ENCODE measurements around the gene PRKG1. TPM values are rescaled to one million over a fixed set of nuclear protein-coding genes. Genes with fewer than 3 reads are reported as not detected.

The PRKG1 gene
- total RNA-seq, 1 experiment from 2014 or later: 16.5 TPM

DNA sequence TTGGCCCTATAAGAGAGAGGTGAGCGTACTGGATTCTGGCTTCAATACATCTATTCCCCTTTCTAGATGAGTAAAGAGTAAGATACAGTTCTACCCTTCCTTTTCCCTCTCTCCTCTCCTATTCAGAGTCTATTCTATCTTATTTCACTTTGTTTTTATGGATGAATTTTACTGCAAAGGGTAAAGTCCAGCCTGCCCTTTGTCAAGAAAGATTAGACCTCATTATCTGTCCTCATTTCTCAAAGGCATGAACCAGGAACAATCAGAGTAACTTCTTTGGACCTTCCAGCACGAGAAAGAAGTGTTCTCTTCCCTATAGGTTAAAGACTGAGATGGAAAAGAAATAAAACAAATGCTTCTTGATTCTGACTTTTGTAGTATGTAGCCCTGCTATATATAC lies 239.0 kb downstream of the PRKG1 start:
- H3K9me3 Mint-ChIP-seq: no peaks in the 10 kb centered on the region
- ChIA-PET POLR2A (no interaction called here), CTCF (no interaction called here)
- no peaks in the 10 kb centered on the region for H3K36me3 Mint-ChIP-seq
- H3K27ac Mint-ChIP-seq: no peak overlapping the region
- ATAC-seq (no peak), DNase-seq (ENCODE audit: low spot score) (no peak)
- H3K27me3 Mint-ChIP-seq (ENCODE audit: low read depth): no peaks in the 10 kb centered on the region
- TF ChIP-seq ATF6 (CRISPR knock-in tag; IDR thresholded peaks at IDR 0.05): no peak
- no peak for TF ChIP-seq ERG (CRISPR knock-in tag; IDR thresholded peaks at IDR 0.05)
- no peak for TF ChIP-seq RELA (CRISPR knock-in tag; IDR thresholded peaks at IDR 0.05; ENCODE audit: borderline replicate concordance)
- TF ChIP-seq JUN (CRISPR knock-in tag; IDR thresholded peaks at IDR 0.05): no peak
- TF ChIP-seq, protein P1, sequence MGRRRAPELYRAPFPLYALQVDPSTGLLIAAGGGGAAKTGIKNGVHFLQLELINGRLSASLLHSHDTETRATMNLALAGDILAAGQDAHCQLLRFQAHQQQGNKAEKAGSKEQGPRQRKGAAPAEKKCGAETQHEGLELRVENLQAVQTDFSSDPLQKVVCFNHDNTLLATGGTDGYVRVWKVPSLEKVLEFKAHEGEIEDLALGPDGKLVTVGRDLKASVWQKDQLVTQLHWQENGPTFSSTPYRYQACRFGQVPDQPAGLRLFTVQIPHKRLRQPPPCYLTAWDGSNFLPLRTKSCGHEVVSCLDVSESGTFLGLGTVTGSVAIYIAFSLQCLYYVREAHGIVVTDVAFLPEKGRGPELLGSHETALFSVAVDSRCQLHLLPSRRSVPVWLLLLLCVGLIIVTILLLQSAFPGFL (CRISPR knock-in tag; IDR thresholded peaks at IDR 0.05; ENCODE audit: borderline replicate concordance): no peak
- TF ChIP-seq, protein P2, sequence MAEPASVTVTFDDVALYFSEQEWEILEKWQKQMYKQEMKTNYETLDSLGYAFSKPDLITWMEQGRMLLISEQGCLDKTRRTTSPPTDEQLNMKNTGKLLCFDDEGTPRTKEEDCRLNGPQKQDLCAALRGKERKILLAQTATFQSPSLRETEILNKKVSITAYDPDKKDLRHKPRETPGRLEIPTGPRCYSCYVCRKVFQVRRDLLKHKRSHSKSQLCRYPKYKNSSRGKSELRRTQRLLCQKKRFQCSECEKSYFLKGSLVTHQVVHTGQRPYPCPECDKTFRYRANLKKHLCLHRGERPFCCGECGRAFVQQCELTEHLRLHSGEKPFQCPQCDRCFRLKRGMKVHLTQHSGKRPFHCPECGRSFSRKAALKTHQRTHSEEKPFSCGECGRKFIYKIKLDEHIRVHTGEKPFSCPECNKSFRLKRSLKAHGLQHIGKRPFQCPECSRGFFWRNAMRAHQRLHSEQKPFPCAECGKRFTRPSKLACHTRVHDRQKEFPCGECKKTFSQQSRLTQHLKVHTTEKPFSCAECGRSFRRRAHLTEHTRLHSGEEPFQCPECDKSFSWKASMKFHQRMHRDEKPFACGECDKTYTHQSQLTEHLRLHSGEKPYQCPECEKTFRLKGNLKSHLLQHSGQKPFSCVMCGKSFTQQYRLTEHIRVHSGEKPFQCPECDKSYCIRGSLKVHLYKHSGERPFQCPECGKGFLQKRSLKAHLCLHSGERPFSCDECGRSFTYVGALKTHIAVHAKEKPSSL (CRISPR knock-in tag; conservative IDR thresholded peaks at IDR 0.05): no peak
- TF ChIP-seq E2F5 (CRISPR knock-in tag; IDR thresholded peaks at IDR 0.05): no peak
- TF ChIP-seq NFYB (CRISPR knock-in tag; conservative IDR thresholded peaks at IDR 0.05; ENCODE audit: low read depth): no peak
- no peak for TF ChIP-seq ZNF219 (CRISPR knock-in tag; IDR thresholded peaks at IDR 0.05; ENCODE audit: borderline replicate concordance)
- TF ChIP-seq ZNF532 (CRISPR knock-in tag; IDR thresholded peaks at IDR 0.05; ENCODE audit: borderline replicate concordance): no peak
- TF ChIP-seq, protein P3, sequence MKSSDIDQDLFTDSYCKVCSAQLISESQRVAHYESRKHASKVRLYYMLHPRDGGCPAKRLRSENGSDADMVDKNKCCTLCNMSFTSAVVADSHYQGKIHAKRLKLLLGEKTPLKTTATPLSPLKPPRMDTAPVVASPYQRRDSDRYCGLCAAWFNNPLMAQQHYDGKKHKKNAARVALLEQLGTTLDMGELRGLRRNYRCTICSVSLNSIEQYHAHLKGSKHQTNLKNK (CRISPR knock-in tag; IDR thresholded peaks at IDR 0.05): no peak
- TF ChIP-seq, protein P4, sequence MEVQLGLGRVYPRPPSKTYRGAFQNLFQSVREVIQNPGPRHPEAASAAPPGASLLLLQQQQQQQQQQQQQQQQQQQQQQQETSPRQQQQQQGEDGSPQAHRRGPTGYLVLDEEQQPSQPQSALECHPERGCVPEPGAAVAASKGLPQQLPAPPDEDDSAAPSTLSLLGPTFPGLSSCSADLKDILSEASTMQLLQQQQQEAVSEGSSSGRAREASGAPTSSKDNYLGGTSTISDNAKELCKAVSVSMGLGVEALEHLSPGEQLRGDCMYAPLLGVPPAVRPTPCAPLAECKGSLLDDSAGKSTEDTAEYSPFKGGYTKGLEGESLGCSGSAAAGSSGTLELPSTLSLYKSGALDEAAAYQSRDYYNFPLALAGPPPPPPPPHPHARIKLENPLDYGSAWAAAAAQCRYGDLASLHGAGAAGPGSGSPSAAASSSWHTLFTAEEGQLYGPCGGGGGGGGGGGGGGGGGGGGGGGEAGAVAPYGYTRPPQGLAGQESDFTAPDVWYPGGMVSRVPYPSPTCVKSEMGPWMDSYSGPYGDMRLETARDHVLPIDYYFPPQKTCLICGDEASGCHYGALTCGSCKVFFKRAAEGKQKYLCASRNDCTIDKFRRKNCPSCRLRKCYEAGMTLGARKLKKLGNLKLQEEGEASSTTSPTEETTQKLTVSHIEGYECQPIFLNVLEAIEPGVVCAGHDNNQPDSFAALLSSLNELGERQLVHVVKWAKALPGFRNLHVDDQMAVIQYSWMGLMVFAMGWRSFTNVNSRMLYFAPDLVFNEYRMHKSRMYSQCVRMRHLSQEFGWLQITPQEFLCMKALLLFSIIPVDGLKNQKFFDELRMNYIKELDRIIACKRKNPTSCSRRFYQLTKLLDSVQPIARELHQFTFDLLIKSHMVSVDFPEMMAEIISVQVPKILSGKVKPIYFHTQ (CRISPR knock-in tag; IDR thresholded peaks at IDR 0.05): no peak
- TF ChIP-seq, protein P5, sequence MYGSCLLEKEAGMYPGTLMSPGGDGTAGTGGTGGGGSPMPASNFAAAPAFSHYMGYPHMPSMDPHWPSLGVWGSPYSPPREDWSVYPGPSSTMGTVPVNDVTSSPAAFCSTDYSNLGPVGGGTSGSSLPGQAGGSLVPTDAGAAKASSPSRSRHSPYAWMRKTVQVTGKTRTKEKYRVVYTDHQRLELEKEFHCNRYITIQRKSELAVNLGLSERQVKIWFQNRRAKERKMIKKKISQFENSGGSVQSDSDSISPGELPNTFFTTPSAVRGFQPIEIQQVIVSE (CRISPR knock-in tag; IDR thresholded peaks at IDR 0.05; ENCODE audit: borderline replicate concordance): no peak
- TF ChIP-seq SMAD3 (CRISPR knock-in tag; IDR thresholded peaks at IDR 0.05; ENCODE audit: borderline replicate concordance): no peak
- TF ChIP-seq IRF2 (CRISPR knock-in tag; IDR thresholded peaks at IDR 0.05; ENCODE audit: borderline replicate concordance, low read depth): no peak
- TF ChIP-seq NR2C2 (CRISPR knock-in tag; IDR thresholded peaks at IDR 0.05): no peak
- TF ChIP-seq EMX1 (CRISPR knock-in tag; IDR thresholded peaks at IDR 0.05): no peak
- no peak for TF ChIP-seq MXD4 (CRISPR knock-in tag; IDR thresholded peaks at IDR 0.05; ENCODE audit: borderline replicate concordance)
- TF ChIP-seq NFATC4 (CRISPR knock-in tag; IDR thresholded peaks at IDR 0.05): no peak
- TF ChIP-seq, protein P6, sequence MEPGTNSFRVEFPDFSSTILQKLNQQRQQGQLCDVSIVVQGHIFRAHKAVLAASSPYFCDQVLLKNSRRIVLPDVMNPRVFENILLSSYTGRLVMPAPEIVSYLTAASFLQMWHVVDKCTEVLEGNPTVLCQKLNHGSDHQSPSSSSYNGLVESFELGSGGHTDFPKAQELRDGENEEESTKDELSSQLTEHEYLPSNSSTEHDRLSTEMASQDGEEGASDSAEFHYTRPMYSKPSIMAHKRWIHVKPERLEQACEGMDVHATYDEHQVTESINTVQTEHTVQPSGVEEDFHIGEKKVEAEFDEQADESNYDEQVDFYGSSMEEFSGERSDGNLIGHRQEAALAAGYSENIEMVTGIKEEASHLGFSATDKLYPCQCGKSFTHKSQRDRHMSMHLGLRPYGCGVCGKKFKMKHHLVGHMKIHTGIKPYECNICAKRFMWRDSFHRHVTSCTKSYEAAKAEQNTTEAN (CRISPR knock-in tag; IDR thresholded peaks at IDR 0.05): no peak
- no peak overlapping the region for H3K4me3 Mint-ChIP-seq
- H3K4me1 Mint-ChIP-seq: peaks cover 9% of the 10 kb centered on the region

All from WTC11 (cell line).